ENCODE results near the gene SLK.

The SLK gene

GRCh38 chr10:104005172-104005863 lies 38.4 kb downstream of the SLK start:
- Histone ChIP-seq H3K36me3 (ENCODE audit: control insufficient read depth in 2 of 2, insufficient read depth in 2 of 2, low read length in 2 of 2) (peaks cover 56 to 64% of the 10 kb centered on the region in 2 donors), H3K4me3 (ENCODE audit: low read length in 2 of 2) (no peak overlapping the region)

GRCh38 chr10:104011904-104012303 lies 45.0 kb downstream of the SLK start:
- Histone ChIP-seq H3K36me3 (ENCODE audit: control insufficient read depth in 2 of 2, insufficient read depth in 2 of 2, low read length in 2 of 2) (peaks cover 27 to 33% of the 10 kb centered on the region in 2 donors), H3K9me3 (ENCODE audit: control insufficient read depth in 2 of 2, low read length in 2 of 2) (no peaks in the 10 kb centered on the region), H3K27me3 (ENCODE audit: control insufficient read depth in 2 of 2, insufficient read depth in 2 of 2, low read length in 2 of 2) (no peaks in the 10 kb centered on the region), H3K4me3 (ENCODE audit: low read length in 2 of 2) (no peak overlapping the region), H3K9ac (ENCODE audit: low read depth in 1 of 2, low read length in 2 of 2) (no peak overlapping the region), H3K27ac (ENCODE audit: low read depth in 2 of 2, low read length in 2 of 2) (no peak overlapping the region), H3K4me1 (ENCODE audit: control insufficient read depth in 2 of 2, insufficient read depth in 2 of 2, low read length in 2 of 2) (no peaks in the 10 kb centered on the region)

More at GRCh38 chr10:104005172-104005863, 38.4 kb downstream of the SLK start:
- no peak overlapping the region for H3K9ac ChIP-seq (ENCODE audit: low read depth in 1 of 2, low read length in 2 of 2)
- no peaks in the 10 kb centered on the region for H3K9me3 ChIP-seq (ENCODE audit: control insufficient read depth in 2 of 2, low read length in 2 of 2)
- no peaks in the 10 kb centered on the region for H3K4me1 ChIP-seq (ENCODE audit: control insufficient read depth in 2 of 2, insufficient read depth in 2 of 2, low read length in 2 of 2)
- H3K27me3 ChIP-seq (ENCODE audit: control insufficient read depth in 2 of 2, insufficient read depth in 2 of 2, low read length in 2 of 2) = no peaks in the 10 kb centered on the region
- no peak overlapping the region for H3K27ac ChIP-seq (ENCODE audit: low read depth in 2 of 2, low read length in 2 of 2)

DNA sequence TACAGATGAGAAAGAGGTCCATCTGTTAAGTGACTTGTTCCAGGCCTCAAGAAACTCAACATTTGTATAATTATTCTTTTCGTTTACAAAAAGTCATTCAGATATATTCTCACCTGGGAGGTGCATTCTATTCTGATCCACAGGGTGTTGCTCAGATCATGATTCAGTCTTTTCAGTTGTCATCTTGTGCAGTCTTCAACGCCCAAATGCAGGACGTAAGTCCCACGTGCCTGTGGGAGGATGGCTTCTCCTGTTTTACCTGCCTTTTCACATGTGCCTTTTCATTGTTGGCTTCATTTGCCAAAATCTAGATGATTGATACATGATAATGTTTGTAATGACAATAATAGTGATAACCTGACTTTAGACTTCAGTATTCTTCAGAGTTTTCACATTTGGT lies 46.5 kb downstream of the SLK start:
- Histone ChIP-seq H3K36me3 (ENCODE audit: control insufficient read depth in 2 of 2, insufficient read depth in 2 of 2, low read length in 2 of 2) (peaks cover 28 to 30% of the 10 kb centered on the region in 2 donors), H3K9ac (ENCODE audit: low read depth in 1 of 2, low read length in 2 of 2) (no peak overlapping the region), H3K4me3 (ENCODE audit: low read length in 2 of 2) (no peak overlapping the region), H3K27me3 (ENCODE audit: control insufficient read depth in 2 of 2, insufficient read depth in 2 of 2, low read length in 2 of 2) (no peaks in the 10 kb centered on the region), H3K4me1 (ENCODE audit: control insufficient read depth in 2 of 2, insufficient read depth in 2 of 2, low read length in 2 of 2) (no peaks in the 10 kb centered on the region), H3K9me3 (ENCODE audit: control insufficient read depth in 2 of 2, low read length in 2 of 2) (no peaks in the 10 kb centered on the region), H3K27ac (ENCODE audit: low read depth in 2 of 2, low read length in 2 of 2) (no peak overlapping the region)

DNA sequence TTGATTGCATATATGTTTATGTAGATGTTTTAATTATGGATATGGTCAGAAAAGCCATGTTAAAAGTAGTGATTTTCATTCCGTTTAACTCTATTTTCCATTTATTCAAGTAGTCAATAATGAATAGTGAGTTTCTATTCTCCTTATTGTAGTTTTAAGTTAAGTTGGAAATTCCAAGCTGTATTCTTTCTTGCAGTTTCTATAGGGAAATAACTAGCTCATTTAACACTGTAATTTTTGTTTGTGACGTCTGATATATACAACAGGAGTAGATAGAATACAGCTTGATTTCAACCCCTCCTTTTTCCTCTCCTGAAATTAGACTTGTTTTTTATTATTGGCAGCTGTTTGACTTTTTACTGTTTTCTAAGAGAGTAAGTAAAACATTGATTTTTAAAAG lies 47.2 kb downstream of the SLK start:
- Histone ChIP-seq H3K9ac (ENCODE audit: low read depth in 1 of 2, low read length in 2 of 2) (no peak overlapping the region), H3K27me3 (ENCODE audit: control insufficient read depth in 2 of 2, insufficient read depth in 2 of 2, low read length in 2 of 2) (no peaks in the 10 kb centered on the region), H3K4me1 (ENCODE audit: control insufficient read depth in 2 of 2, insufficient read depth in 2 of 2, low read length in 2 of 2) (no peaks in the 10 kb centered on the region), H3K9me3 (ENCODE audit: control insufficient read depth in 2 of 2, low read length in 2 of 2) (no peaks in the 10 kb centered on the region), H3K27ac (ENCODE audit: low read depth in 2 of 2, low read length in 2 of 2) (no peak overlapping the region), H3K36me3 (ENCODE audit: control insufficient read depth in 2 of 2, insufficient read depth in 2 of 2, low read length in 2 of 2) (peaks cover 29 to 30% of the 10 kb centered on the region in 2 donors), H3K4me3 (ENCODE audit: low read length in 2 of 2) (no peak overlapping the region)

DNA sequence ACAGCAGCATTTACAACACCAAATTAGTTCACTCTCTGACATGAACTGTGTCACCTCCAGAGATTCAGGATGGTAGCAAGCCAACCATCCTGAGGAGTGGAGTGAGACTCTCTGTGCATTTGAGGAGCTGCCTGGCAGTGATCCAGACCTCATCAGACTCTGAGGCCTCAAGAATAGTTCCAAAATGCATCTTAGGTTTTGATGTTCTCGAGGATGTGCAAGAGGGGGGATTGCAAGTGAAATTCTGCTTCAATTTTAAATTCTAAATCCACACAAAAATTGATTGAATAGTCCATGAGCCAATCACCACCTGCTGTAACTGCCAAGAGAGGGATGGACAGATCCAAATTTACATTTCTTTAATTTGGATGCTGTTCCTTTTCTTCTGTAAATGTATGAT lies 49.7 kb downstream of the SLK start:
- H3K9ac ChIP-seq (ENCODE audit: low read depth in 1 of 2, low read length in 2 of 2) = no peak overlapping the region
- no peaks in the 10 kb centered on the region for H3K27me3 ChIP-seq (ENCODE audit: control insufficient read depth in 2 of 2, insufficient read depth in 2 of 2, low read length in 2 of 2)
- H3K4me1 ChIP-seq (ENCODE audit: control insufficient read depth in 2 of 2, insufficient read depth in 2 of 2, low read length in 2 of 2) = no peaks in the 10 kb centered on the region
- peaks cover 48 to 52% of the 10 kb centered on the region in 2 donors for H3K36me3 ChIP-seq (ENCODE audit: control insufficient read depth in 2 of 2, insufficient read depth in 2 of 2, low read length in 2 of 2)
- H3K4me3 ChIP-seq (ENCODE audit: low read length in 2 of 2) = no peak overlapping the region
- no peak overlapping the region for H3K27ac ChIP-seq (ENCODE audit: low read depth in 2 of 2, low read length in 2 of 2)
- H3K9me3 ChIP-seq (ENCODE audit: control insufficient read depth in 2 of 2, low read length in 2 of 2) = no peaks in the 10 kb centered on the region

DNA sequence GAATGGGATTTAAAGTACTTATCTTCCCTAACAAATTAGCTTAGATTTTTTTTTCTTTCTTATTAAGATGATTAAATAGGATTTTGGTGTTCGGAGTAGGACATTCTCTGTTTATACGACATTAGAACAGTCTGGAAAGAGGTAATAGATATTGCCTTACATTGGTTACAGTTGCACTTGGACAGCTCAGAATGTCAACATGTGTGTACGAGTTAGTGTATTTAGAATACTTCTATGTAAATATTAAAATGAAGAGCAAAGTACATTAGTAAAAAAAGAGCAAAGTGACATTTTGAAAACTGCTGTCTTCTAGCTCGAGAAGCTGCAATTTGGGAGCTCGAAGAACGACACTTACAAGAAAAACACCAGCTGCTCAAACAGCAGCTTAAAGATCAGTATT lies 51.5 kb downstream of the SLK start:
- Histone ChIP-seq H3K9me3 (ENCODE audit: control insufficient read depth in 2 of 2, low read length in 2 of 2) (no peaks in the 10 kb centered on the region), H3K27ac (ENCODE audit: low read depth in 2 of 2, low read length in 2 of 2) (no peak overlapping the region), H3K4me1 (ENCODE audit: control insufficient read depth in 2 of 2, insufficient read depth in 2 of 2, low read length in 2 of 2) (no peaks in the 10 kb centered on the region), H3K9ac (ENCODE audit: low read depth in 1 of 2, low read length in 2 of 2) (no peak overlapping the region), H3K27me3 (ENCODE audit: control insufficient read depth in 2 of 2, insufficient read depth in 2 of 2, low read length in 2 of 2) (no peaks in the 10 kb centered on the region), H3K36me3 (ENCODE audit: control insufficient read depth in 2 of 2, insufficient read depth in 2 of 2, low read length in 2 of 2) (peaks cover 55 to 65% of the 10 kb centered on the region in 2 donors), H3K4me3 (ENCODE audit: low read length in 2 of 2) (no peak overlapping the region)

GRCh38 chr10:104020020-104020419 lies 53.1 kb downstream of the SLK start:
- H3K27ac ChIP-seq (ENCODE audit: low read depth in 2 of 2, low read length in 2 of 2) = no peak overlapping the region
- H3K9me3 ChIP-seq (ENCODE audit: control insufficient read depth in 2 of 2, low read length in 2 of 2) = no peaks in the 10 kb centered on the region
- no peak overlapping the region for H3K9ac ChIP-seq (ENCODE audit: low read depth in 1 of 2, low read length in 2 of 2)
- H3K4me1 ChIP-seq (ENCODE audit: control insufficient read depth in 2 of 2, insufficient read depth in 2 of 2, low read length in 2 of 2) = no peaks in the 10 kb centered on the region
- H3K27me3 ChIP-seq (ENCODE audit: control insufficient read depth in 2 of 2, insufficient read depth in 2 of 2, low read length in 2 of 2) = no peaks in the 10 kb centered on the region
- H3K4me3 ChIP-seq (ENCODE audit: low read length in 2 of 2) = no peak overlapping the region
- peaks cover 65 to 73% of the 10 kb centered on the region in 2 donors for H3K36me3 ChIP-seq (ENCODE audit: control insufficient read depth in 2 of 2, insufficient read depth in 2 of 2, low read length in 2 of 2)

GRCh38 chr10:104021246-104021645 lies 54.3 kb downstream of the SLK start:
- no peaks in the 10 kb centered on the region for H3K27me3 ChIP-seq (ENCODE audit: control insufficient read depth in 2 of 2, insufficient read depth in 2 of 2, low read length in 2 of 2)
- H3K9me3 ChIP-seq (ENCODE audit: control insufficient read depth in 2 of 2, low read length in 2 of 2) = no peaks in the 10 kb centered on the region
- H3K27ac ChIP-seq (ENCODE audit: low read depth in 2 of 2, low read length in 2 of 2) = no peak overlapping the region
- peaks cover 71 to 81% of the 10 kb centered on the region in 2 donors for H3K36me3 ChIP-seq (ENCODE audit: control insufficient read depth in 2 of 2, insufficient read depth in 2 of 2, low read length in 2 of 2)
- no peak overlapping the region for H3K9ac ChIP-seq (ENCODE audit: low read depth in 1 of 2, low read length in 2 of 2)
- no peaks in the 10 kb centered on the region for H3K4me1 ChIP-seq (ENCODE audit: control insufficient read depth in 2 of 2, insufficient read depth in 2 of 2, low read length in 2 of 2)
- no peak overlapping the region for H3K4me3 ChIP-seq (ENCODE audit: low read length in 2 of 2)

- Histone ChIP-seq H3K9ac (ENCODE audit: low read depth in 1 of 2, low read length in 2 of 2) (no peak overlapping the region), H3K27me3 (ENCODE audit: control insufficient read depth in 2 of 2, insufficient read depth in 2 of 2, low read length in 2 of 2) (no peaks in the 10 kb centered on the region), H3K27ac (ENCODE audit: low read depth in 2 of 2, low read length in 2 of 2) (no peak overlapping the region), H3K4me1 (ENCODE audit: control insufficient read depth in 2 of 2, insufficient read depth in 2 of 2, low read length in 2 of 2) (no peaks in the 10 kb centered on the region), H3K36me3 (ENCODE audit: control insufficient read depth in 2 of 2, insufficient read depth in 2 of 2, low read length in 2 of 2) (peaks cover 68 to 78% of the 10 kb centered on the region in 2 donors), H3K4me3 (ENCODE audit: low read length in 2 of 2) (no peak overlapping the region), H3K9me3 (ENCODE audit: control insufficient read depth in 2 of 2, low read length in 2 of 2) (no peaks in the 10 kb centered on the region)
These were observed 55.1 kb downstream of the SLK start for GRCh38 chr10:104022026-104022425.

DNA sequence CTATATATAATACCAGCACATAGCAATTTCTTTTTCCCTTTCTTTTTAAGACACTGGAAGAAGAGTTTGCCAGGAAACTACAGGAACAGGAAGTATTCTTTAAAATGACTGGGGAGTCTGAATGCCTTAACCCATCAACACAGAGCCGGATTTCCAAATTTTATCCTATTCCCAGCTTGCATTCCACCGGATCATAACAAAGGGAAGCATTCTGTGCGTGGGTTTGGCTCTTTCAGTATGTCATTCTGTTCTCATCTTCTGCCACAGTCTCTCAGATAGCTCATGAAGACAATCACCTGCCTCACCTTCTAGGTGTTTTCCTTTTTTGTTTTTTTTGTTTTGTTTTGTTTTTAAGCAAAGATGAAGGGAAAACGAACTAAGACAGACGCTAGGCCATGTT lies 58.6 kb downstream of the SLK start:
- no peak overlapping the region for H3K9ac ChIP-seq (ENCODE audit: low read depth in 1 of 2, low read length in 2 of 2)
- peaks cover 56 to 62% of the 10 kb centered on the region in 2 donors for H3K36me3 ChIP-seq (ENCODE audit: control insufficient read depth in 2 of 2, insufficient read depth in 2 of 2, low read length in 2 of 2)
- no peaks in the 10 kb centered on the region for H3K4me1 ChIP-seq (ENCODE audit: control insufficient read depth in 2 of 2, insufficient read depth in 2 of 2, low read length in 2 of 2)
- no peaks in the 10 kb centered on the region for H3K9me3 ChIP-seq (ENCODE audit: control insufficient read depth in 2 of 2, low read length in 2 of 2)
- no peak overlapping the region for H3K27ac ChIP-seq (ENCODE audit: low read depth in 2 of 2, low read length in 2 of 2)
- no peak overlapping the region for H3K4me3 ChIP-seq (ENCODE audit: low read length in 2 of 2)
- no peaks in the 10 kb centered on the region for H3K27me3 ChIP-seq (ENCODE audit: control insufficient read depth in 2 of 2, insufficient read depth in 2 of 2, low read length in 2 of 2)

All from mucosa of rectum (tissue), 2 donors.